ENCODE data around the gene KIF3C. TPM values are rescaled to one million over a fixed set of nuclear protein-coding genes. Genes with fewer than 3 reads are reported as not detected.
"Not testable (repeated sequence)": the region's sequence is repeated elsewhere in the genome, so short reads cannot be mapped to it uniquely, and the experiment has no call there.

KIF3C gene
- polyA plus RNA-seq, 5 donors, result 12.9 to 19.4 (median 16.1) TPM

DNA sequence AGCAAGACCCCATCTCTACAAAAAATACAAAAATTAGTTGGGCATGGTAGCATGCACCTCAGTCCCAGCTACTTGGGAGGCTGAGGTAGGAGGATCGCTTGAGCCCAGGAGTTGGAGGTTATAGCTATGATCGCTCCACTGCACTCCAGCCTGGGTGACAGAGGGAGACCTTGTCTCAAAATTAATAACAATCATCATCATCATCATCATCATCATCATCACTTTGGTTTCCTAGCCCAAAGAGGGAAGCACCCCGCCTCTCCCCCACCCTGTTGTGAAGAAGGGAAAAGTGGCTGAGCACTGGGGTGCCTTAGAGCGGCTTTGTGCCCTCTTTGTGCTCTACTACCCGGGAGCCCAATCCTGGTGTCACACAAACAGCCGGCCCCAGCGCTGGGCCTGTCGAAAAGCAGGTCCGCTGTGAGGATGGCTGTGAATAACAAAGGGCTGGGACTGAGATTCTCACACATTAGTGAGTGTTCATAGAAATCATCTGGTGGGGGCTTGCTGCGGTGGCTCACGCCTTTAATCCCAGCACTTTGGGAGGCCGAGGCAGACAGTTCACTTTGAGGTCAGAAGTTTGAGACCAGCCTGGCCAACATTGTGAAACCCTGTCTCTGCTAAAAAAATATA is 61.4 kb downstream of the KIF3C start:
- no peak for DNase-seq

DNA sequence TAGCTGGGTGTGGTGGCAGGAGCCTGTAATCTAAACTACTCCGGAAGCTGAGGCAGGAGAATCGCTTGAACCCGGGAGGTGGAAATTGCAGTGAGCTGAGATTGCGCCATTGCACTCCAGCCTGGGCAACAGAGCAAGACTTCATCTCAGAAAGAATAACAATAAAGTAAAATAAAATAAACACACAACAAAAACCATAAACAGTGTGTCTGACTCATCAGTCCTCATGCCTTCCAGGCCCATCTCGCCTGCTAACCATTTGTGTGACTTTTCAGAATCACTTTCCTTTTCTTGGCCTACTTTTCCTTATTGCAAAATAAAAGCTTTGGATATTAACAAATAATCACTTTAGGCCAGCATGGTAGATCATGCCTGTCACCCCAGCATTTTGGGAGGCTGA is 62.0 kb downstream of the KIF3C start:
- DNase-seq, result no peak

DNA sequence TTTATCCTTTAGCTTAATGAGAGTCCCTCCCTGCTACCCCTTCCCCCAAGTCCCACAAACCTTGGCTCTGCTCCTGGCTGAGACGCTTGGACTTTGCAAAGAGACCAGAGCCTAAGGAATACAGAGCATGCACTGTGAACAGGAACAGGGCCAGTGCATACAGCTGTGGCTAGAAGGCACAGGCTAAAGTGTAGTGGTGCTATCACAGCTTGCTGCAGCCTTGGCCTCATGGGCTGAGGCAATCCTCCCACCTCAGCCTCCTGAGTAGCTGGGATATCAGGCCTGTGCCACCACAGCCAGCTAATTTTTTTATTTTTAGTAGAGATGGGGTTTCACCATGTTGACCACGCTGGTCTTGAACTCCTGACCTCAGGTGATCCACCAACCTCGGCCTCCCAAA is 64.5 kb downstream of the KIF3C start:
- DNase-seq, result no peak

DNA sequence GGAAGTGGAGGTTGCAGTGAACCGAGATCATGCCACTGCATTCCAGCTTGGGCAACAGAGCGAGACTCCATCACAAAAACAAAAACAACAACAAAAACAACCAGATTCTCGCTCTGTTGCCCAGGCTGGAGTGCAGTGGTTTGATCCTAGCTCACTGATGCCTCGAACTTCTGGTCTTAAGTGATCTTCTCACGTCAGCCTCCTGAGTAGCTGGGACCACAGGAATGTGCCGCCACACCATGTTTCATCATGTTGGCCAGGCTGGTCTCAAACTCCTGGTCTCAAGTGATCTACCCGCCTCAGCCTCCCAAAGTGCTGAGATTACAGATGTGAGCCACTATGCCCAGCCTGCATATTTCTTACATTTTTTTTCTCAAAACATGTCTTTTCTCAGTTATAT is 64.9 kb downstream of the KIF3C start:
- not testable (repeated sequence) for DNase-seq

DNA sequence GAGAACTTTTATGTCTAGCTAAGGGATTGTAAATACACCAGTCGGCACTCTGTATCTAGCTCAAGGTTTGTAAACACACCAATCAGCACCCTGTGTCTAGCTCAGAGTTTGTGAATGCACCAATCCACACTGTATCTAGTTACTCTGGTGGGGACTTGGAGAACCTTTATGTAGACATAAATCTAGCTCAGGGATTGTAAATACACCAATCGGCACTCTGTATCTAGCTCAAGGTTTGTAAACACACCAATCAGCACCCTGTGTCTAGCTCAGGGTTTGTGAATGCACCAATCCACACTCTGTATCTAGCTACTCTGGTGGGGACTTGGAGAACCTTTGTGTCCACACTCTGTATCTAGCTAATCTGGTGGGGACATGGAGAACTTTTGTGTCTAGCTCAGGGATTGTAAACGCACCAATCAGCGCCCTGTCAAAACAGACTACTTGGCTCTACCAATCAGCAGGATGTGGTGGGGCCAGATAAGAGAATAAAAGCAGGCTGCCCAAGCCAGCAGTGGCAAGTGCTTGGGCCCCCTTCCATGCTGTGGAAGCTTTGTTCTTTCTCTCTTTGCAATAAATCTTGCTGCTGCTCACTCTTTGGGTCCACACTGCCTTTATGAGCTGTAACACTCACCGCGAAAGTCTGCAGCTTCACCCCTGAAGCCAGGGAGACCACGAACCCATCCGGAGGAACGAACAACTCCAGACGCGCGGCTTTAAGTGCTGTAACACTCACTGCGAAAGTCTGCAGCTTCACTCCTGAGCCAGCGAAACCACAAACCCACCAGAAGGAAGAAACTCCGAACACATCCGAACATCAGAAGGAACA is 66.1 kb downstream of the KIF3C start:
- not testable (repeated sequence) for DNase-seq

DNA sequence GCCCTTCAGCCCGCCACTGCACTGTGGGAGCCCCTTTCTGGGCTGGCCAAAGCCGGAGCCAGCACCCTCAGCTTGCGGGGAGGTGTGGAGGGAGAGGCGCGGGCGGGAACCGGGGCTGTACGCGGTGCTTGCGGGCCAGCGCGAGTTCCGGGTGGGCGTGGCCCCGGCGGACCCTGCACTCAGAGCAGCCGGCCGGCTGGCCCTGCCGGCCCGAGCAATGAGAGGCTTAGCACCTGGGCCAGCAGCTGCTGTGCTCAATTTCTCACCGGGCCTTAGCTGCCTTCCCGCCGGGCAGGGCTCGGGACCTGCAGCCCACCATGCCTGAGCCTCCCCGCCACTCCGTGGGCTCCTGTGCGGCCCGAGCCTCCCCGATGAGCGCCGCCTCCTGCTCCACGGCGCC is 66.9 kb downstream of the KIF3C start:
- DNase-seq, result not testable (repeated sequence)

DNA sequence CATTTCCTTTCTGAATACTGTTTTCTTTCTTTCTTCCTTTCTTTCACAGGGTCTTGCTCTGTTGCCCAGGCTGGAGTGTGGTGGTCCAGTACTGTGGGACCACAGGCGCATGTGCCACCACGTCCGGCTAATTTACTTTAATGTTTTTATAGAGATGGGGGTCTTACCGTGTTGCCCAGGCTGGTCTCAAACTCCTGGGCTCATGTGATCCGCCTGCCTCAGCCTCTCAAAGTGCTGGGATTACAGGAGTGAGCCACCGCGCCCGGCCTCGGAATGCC is 68.7 kb downstream of the KIF3C start:
- not testable (repeated sequence) for DNase-seq

DNA sequence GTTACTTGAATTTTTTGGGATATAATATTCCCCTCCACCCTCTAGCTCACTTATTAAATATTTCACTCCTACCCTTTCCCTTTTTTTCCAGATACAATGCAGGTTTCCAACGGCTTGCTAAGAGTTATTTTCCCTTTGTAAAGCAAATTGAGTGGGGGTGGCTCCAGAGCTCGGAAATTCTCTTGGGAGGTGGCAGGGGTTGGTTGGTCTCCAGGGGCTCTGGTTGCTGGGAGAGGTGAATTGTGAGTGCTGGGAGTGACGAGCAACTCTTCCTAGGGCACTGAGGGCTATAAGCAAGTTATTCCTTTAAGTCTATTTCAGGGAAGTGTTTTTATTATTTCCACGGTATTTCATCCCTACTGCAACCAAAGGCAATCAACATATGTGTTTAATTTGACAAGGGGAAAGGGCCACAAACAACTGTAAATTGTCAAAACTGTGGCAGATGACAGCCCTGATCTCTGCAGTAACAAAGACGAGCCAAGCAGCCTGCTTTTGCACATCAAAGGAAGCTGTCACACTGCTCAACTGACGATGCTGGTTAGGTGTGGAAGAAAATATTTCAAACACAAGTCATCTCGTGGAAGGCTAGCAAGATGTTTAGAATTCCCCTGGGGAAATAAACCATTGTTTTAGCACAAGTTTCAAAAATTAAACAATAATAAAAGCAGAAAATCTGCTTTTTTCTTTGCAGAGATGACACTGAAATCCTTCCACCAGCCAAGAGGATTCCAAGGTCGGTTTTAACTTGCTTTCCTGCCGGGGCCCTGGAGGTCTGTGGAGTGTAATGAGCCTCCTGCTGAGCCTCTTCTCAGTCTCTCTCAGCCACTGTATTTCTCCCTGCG is 69.2 kb downstream of the KIF3C start:
- DNase-seq, result no peak

DNA sequence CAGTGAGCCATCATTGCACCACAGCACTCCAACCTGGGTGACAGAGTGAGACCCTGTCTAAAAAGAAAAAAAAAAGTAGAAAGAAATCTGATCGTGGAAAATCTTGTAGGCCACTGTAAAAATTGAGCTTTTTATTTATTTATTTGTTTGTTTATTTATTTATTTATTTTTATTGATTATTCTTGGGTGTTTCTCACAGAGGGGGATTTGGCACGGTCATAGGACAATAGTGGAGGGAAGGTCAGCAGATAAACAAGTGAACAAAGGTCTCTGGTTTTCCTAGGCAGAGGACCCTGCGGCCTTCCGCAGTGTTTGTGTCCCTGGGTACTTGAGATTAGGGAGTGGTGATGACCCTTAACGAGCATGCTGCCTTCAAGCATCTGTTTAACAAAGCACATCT is 72.7 kb downstream of the KIF3C start:
- not testable (repeated sequence) for DNase-seq

DNA sequence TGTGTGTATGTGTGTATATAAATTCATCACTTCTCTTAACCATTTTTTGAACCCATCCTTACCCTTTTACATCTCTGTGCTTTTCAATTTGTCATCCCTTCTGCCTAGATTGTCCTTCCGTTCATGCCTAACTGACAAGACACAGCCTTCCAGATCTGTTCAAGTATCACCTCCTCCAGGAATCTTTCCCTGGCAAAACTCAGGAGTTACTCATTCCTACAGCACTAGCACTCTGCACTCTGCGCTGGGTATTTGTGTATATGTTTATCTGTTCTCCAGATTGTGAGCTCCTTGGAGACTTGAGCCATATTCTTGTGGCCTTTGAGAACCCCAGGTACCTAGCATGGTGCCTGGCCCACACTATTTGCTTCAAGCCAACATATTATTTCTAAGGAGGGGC is 77.2 kb downstream of the KIF3C start:
- no peak for DNase-seq

DNA sequence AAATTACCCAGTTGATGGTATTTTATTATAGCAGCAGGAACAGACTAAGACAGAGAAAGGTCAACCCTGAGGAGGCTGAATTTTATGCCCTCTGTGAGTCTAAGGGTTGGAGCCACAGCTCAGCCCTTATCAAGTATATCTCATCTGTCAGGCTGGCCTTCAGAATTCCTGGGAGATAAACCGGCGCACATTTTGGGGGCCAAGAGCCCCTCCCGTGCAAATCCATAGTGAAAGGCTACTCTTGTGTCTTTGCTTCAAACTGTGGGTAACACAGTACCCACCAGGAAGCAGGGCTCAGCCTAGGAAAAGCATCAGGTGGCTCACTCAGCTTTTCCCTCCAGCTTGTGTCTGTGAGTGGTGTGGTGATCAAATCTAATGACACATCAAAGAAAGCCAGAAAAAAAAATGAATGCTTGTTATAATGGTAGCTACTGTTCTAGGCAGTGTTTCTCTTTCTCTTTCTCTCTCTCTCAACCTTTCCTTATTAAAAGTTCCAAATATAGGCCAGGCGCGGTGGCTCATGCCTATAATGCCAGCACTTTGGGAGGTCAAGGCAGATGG is 79.0 kb downstream of the KIF3C start:
- no peak for DNase-seq

DNA sequence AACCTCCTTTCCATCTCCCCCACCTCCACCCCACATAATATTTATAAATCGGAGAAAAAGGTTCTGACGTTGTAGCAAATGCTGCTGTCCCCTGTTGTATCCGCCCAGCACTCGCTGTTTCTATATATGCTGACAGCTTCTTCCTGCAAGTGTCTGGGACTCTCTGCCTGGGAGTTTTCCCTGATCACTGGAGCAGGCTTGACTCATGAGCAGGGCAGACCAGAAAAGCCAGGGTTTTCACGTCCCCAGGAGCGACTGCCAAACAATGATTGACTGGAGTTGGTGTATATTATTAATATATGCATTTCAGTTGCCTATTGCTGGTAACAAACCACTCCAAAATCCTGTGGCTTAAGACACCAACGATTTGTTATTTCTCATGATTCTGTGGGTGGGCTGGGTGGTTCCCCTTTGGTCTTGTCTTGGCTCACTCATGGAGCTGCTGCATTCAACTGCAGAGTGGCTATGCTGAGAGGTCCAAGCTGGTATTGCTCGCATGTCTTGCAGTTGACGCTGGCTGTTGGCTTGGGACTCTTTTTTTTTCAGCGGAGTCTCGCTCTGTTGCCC is 82.8 kb downstream of the KIF3C start:
- peak in 1 of 2 donors; percentile 2 for DNase-seq

DNA sequence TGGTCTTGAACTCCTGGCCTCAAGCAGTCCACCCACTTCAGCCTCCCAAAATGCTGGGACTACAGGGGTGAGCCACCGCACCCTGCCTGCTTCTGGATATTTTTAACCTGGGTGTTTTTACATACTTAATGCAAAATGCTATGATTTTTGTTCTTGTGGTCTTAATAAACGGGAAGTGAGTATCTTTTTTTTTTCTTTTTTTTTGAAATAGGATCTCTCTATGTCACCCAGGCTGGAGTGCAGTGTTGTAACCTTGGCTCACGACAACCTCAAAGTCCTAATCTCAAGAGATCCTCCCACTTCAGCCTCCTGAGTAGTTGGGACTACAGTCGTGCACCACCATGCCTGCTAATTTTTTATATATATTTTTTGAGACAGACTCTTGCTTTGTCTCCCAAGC is 84.8 kb downstream of the KIF3C start:
- DNase-seq, result no peak

DNA sequence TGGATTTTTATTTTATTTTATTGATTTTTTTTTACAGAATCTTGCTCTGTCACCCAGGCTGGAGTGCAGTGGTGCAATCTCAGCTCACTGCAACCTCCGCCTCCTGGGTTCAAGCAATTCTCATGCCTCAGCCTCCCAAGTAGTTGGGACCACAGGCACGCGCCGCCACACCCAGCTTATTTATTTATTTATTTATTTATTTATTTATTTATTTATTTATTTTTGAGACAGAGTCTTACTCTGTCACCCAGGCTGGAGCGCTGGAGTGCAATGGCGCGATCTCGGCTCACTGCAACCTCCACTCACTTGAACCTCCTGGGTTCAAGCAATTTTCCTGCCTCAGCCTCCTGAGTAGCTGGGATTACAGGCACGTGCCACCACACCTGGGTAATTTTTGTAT is 86.0 kb downstream of the KIF3C start:
- DNase-seq, result not testable (repeated sequence)

DNA sequence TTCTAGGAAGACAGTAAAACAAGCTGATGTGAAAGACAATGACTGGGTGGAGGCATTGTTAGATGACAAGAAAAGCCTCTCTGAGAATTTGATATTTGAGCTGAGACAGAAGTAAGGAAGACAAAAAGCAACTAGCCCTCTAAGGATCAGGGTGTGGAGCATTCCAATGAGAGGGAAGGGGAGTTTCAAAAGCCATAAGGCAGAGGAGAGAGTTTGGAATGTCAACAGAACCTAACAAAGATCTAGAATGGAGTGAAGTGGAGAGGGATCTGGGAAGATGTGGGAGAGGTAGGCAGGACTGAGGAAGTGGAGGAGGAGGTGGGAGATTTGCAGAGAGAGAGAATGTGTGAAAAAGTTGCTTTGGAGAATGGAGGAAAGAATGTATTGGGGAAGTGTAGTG is 86.7 kb downstream of the KIF3C start:
- DNase-seq, result no peak

DNA sequence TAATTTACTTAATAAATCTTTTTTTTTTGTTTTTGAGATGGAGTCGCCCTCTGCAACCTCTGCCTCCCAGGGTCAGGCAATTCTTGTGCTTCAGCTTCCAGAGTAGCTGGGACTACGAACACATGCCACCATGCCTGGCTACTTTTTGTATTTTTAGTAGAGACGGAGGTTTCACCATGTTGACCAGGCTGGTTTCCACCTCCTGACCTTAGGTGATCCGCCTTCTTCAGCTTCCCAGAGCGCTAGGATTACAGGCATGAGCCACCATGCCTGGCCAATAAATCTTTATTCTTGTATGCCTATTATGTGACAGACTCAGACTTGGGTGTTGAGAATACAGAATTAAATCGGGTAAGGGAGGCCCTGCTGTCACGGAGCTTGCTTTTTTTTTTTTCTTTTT is 87.3 kb downstream of the KIF3C start:
- DNase-seq, result no peak

DNA sequence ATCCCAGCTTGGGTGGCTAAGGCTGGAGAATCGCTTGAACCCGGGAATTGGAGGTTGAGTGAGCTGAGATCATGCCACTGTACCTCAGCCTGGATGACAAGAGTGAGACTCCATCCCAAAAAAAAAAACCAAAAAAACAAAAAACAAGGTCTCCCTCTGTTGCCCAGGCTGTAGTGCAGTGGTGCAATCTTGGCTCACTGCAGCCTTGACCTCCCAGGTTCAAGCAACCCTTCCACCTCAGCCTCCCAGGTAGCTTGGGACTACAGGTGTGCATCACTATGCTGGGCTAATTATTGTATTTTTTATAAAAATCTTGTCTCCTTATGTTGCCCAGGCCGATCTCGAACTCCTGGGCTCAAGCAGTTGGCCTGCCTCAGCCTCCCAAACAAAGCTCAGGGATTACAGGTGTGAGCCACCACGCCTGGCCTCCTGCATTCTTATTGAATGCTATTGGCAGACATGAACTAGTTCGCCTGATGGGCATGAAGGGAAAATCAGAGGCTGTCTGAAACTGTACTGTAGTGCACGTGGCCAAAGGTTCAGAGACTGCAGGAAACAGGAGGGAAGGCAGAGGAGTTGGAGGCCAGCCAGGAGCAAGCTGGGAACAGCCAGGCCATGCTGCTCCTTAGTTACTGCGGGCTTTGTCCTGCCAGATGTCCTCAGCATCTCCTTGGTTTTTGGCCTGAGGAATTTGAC is 88.0 kb downstream of the KIF3C start:
- peak in 1 of 2 donors; percentile 10 for DNase-seq

DNA sequence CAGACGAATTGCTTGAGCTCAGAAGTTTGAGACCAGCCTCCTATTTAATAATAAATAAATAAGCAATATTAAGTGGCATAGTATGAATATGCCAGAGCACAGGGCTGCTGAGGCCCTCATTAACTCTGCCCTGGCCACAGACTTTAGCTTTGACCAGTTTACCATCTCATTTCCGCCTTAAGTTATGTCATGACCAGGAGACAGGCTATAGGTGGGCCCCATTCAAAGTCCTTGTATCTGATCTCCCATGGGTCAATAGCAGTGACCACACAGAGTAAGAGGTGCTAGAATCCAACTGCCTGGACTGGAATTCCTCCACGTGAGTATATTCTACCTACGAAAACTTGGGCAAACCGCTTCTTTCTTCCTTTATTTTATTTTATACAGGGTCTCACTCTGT is 90.6 kb downstream of the KIF3C start:
- no peak for DNase-seq

DNA sequence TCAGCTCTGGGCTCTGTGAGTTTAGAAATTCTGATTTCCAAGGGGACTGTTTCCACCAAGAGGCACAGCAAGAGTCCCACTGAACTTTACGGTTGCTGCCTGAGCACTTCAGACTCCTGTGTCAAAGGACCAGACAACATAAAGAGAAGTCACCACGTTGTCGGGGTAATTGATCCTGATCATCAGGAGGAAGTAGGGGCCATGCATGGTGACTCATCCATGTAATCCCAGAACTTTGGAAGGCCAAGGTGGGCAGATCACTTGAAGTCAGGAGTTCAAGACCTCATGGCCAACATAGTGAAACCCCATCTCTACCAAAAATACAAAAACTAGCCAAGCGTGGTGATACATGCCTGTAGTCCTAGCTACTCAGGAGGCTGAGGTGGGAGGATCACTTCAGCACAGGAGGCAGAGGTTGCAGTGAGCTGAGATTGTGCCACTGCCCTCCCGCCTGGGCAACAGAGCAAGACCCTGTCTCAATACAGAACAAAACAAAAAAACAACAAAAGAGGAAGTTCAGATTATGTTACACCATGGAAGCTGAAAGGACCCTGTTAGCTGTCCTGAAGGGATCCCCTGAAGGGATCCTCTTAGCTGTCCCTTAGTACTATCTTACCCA is 94.6 kb downstream of the KIF3C start:
- no peak for DNase-seq

DNA sequence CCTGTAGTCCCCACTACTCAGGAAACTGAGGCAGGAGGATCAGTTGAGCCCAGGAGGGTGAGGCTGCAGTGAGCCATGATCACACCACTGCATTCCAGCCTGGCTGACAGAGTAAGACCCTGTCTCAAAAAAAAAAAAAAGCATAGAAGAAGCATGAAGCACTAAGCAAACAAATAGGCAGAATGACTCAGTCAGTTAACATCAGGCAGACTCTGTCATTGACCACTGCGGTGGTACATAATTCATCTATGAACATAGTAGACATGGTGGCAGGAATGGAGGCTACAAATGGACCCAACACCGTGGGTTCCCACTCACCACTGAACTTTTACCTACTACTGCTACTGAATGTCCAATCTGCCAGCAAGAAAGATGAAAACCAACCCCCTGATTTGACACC is 96.4 kb downstream of the KIF3C start:
- DNase-seq, result no peak

DNA sequence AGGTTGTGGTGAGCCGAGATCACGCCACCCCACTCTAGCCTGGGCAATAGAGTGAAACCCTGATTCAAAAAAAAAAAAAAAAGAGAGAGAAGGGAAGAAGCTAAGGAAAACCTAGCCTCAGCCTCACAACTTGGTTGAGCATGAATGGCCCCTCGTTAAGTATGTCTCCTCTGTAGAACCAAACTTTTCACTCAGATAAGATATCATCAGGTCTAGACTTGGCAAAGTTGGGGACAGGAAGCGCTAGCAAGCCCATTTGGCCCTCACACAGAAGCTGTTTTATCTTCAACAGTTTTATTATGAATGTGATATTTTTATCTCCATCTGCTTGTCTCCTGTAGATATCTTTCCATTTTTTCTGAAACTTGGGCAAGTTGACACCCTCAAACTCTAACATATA is 100.5 kb downstream of the KIF3C start:
- DNase-seq, result no peak

Measured in right lung (tissue), 5 donors.